Stimulated activated CD8-positive, alpha-beta memory T cell treated with anti-CD3 and anti-CD28 coated beads, Interleukin-2, amount 100 ng/mL, for 48 hours (primary cell): Measurements from ENCODE around the gene MYO1D.

ENCODE experiments used
- DNase-seq, 2 donors: peaks; one replicate each; pipeline ENCODE4 v3.0.0-alpha.2; 2020; ENCODE audit warnings: low read depth in 2 of 2

Gene MYO1D

DNA sequence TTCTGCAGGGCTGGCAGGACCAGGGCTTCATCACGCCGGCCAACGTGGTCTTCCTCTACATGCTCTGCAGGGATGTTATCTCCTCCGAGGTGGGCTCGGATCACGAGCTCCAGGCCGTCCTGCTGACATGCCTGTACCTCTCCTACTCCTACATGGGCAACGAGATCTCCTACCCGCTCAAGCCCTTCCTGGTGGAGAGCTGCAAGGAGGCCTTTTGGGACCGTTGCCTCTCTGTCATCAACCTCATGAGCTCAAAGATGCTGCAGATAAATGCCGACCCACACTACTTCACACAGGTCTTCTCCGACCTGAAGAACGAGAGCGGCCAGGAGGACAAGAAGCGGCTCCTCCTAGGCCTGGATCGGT is 388.8 kb downstream of the MYO1D start:
- no peak for DNase-seq

DNA sequence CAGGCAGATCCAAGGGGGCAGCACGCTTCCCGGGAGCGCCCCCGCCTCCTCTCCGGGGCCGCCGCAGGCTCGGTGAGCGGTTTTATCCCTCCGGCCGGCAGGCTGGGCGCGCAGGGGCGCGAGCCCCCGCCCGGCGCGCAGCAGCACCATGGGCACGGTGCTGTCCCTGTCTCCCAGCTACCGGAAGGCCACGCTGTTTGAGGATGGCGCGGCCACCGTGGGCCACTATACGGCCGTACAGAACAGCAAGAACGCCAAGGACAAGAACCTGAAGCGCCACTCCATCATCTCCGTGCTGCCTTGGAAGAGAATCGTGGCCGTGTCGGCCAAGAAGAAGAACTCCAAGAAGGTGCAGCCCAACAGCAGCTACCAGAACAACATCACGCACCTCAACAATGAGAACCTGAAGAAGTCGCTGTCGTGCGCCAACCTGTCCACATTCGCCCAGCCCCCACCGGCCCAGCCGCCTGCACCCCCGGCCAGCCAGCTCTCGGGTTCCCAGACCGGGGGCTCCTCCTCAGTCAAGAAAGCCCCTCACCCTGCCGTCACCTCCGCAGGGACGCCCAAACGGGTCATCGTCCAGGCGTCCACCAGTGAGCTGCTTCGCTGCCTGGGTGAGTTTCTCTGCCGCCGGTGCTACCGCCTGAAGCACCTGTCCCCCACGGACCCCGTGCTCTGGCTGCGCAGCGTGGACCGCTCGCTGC is 389.3 kb downstream of the MYO1D start:
- peak in 1 of 2 donors; percentile 19 for DNase-seq

DNA sequence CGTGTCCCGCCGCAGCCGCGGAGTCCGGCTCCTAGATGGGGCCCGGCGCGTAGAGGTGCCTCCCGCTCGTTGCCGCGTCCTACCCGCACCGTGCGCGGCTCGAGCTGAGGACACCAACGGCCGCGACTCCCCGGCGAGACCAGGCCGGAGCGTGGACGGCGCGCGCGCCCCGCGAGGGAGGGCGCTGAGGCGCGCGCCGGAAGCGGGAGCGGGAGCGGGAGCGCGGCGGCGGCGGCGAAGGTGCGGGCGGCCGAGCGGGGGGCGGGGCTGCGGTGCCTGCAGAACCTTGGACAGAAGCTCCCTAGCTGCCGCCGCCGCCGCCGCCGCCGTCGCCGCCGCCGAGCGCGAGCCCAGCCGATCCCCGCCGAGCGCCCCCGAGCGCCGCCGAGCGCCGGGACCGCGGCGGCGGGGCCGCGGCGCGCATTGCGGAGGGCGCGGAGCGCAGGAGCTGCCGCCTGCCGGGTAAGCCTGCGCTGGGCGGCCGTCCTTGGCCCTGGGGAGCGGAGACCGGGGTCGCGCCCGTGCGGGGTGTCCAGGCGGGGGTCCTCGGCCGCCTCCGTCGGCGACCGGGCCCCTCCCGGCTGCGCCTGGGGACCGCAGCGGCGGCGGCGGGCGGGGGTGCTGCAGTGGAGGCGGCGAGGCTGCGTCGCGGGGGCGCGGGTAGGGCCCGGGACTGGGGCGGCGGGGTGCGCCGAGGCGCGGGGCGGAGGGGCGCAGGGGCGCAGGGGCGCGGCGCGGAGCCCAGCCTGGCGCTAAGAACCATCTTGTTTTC is 390.0 kb downstream of the MYO1D start, which contains the start of gene CDK5R1:
Gene CDK5R1, plus strand, starts transcription at position 293 of the 772 bp plus-strand sequence. CDS start 628 bp downstream, outside the sequence.
- DNase-seq, result peak in 1 of 2 donors; percentile 56

DNA sequence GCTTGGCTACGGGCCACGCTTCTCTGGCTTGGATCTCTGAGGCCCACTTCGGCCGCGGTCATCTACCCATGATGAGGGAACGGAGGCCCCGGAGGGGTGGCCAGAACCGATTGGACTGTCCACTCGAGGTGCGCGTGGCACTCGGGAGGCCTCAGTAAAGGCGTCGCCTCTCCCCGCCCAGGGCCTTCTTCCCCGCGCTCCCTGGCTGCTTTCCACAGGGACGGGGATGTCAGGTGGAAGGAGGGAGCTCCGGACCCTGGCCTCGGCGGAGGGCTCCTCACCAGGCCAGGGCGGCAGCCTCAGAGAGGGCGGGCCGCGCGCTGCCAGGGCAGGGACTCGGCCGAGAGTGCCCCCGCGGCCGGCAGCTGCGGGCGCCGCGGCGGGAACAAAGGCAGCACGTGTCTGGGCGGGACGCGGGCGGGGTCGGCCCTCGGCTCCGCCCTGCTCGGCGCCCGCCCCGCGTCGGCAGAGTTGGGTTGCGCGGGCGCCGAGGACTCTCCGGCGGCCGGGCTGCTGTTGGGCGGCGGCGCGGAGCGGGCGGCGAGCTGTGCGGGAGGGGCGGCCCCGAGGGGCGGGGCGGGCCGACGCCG is 390.7 kb downstream of the MYO1D start:
- DNase-seq, result peak; percentile 50 to 55

GRCh38 chr17:32485261-32486110 is 391.4 kb downstream of the MYO1D start:
- no peak for DNase-seq

GRCh38 chr17:32484628-32485027 is 392.3 kb downstream of the MYO1D start:
- no peak for DNase-seq

DNA sequence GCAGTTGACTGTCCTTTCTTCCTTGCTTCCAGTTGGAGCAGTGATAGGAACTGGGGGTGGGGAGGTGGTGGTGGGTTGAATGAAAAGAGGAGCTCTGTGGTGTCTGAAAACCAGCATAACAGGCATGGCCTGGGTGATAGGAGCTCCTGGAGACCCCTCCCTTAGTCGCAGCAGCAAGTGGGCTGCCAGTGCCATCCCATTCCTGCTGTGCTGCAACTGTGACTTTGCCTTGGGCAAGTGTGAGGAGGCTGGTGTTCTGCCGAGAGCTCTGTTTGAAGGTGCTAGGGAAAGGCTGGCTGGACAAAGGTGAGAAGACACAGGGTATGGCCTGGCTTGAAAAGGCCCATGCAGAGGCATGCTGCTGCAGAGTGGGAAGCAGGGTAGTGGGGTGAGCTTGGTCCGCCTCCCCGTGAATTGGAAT is 392.9 kb downstream of the MYO1D start:
- no peak for DNase-seq

DNA sequence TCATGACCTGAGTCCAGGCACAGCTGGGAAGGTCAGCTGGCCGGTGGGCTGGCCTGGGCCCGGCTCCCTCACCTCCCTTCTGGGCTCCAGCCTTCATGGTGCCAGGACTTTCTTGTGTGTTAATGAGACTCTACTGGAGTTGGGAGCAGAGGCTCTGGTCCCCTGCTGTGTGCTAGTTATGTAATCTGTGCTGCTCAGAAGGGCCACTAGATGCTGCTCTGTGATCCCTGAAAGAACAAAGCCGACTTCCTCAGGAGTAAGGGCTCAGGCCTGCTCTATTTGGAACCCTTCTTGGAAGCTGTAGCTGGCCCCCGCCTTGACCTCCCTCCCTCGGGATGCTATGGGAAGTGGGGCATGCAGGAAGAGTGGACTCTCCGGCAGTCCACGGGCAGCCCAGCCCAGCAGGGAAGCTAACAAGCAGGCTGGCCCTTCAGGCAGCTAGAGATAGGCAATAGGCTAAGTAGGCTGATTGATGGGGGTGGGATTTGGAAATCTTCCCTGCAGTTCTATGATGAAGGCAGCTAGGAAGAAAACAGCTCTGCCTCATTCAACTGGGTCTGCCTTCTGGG is 393.4 kb downstream of the MYO1D start:
- no peak for DNase-seq

GRCh38 chr17:32482568-32483320 is 394.2 kb downstream of the MYO1D start:
- DNase-seq, result no peak

DNA sequence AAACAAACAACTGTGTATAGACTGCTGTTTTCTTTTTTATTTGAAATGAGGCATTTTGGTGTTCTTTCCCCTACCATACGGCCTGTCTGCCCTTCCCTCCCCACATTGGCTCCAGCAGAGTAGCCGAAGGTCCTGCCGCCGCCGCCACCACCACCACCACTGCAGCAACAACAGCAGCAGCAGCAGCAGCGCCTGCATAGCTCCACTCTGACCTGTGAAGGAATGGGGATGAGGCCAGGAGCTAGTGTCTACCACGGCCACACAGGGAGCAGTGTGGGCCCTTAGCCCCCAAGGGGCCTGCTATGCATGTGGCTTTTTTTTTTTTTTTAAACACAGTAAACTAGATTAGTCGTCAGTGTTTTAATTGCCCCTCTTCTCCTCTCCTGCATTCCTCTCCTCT is 395.7 kb downstream of the MYO1D start:
- DNase-seq, result no peak

DNA sequence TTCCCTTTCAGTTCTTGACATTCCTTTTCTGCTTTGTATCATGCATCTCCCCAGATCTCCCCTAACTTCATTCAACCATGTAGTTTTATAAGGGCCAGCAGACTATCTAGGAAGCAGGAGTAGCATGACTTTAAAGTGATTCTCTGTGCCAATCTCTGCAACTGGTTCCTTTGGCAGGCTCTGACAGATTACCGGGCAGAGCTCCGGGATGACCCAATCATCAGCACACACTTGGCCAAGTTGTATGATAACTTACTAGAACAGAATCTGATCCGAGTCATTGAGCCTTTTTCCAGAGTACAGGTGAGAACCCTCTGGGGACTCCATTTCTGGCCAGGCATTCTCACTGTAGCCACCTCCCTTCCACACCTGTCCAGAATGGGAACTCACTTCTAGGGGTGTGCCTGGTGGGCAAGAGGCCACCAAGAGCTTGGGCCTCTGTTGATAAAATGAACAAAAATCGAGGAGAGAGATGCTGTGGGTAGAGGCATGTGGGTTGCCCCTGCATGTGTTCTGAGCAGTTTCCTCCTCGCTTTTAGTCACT is 397.8 kb downstream of the MYO1D start:
- no peak for DNase-seq

DNA sequence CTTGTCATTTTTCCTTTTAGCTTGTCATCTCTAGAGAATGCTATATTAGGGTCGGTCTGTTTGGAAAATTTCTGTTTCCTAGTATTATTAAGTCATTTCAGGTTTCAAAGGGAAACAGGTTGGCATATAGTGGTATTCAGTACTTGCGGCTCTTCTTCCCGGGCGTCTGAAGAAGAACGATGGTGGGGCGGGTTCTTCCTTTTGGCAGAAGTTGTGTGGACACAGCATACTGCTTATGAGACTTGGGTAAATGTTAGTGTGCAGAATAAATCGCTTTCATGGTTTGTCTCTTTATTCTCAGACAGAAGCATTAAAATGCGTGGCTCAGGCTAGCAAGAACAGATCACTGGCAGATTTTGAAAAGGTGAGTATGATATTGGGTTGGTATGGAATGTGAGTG is 399.7 kb downstream of the MYO1D start:
- no peak for DNase-seq

DNA sequence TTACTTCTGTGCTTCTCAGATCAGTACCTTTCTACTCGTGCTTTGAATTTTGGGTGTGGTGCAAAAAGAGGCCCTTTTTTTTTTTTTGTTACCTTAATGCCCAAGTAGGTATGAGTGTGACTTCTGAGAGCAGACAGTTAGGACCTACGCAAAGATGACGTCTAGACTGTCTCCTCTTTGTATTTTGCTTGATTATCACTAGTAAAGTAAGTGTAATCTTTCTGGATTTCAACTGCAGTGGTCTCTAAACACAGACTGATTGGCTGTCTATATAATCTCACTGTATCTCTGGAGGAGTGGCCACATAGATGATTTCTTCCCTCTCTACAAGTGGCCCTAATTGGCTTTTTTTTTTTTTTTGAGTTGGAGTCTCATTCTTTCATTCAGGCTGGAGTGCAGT is 401.7 kb downstream of the MYO1D start:
- no peak for DNase-seq

- DNase-seq, result no peak
These were observed 405.3 kb downstream of the MYO1D start for GRCh38 chr17:32471652-32472051.

DNA sequence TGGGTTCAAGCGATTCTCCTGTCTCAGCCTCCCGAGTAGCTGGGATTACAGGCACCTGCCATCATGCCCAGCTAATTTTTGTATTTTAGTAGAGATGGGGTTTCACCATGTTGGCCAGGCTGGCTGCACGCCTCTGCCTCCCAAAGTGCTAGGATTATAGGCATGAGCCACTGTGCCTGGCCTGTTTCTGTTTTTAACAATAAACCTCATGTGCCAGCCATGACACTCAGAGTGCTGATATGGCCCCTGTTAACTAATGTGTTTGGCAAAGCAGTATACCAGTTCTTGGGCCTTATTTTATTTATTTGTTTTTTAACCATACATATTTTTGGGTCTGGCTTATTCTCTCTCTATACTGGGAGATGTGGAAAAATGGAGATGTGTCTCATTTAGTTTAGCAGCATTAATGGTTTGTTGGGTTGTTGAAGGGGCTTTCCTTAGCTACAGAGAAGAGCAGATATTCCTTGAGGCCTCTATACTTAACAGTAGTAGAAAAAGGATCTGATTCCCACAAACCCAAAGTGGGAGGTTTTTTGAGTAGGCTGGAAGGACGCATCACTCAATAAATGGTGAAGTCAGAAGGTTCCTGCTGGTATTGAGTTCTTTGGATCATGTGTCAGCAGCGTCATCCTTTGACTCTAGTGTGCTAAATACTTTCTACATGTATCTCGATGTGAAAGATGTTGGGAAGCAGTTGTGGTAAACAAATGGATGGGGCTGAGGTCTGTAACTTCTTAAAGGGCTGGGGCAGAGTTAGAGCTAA is 406.3 kb downstream of the MYO1D start:
- DNase-seq, result no peak

DNA sequence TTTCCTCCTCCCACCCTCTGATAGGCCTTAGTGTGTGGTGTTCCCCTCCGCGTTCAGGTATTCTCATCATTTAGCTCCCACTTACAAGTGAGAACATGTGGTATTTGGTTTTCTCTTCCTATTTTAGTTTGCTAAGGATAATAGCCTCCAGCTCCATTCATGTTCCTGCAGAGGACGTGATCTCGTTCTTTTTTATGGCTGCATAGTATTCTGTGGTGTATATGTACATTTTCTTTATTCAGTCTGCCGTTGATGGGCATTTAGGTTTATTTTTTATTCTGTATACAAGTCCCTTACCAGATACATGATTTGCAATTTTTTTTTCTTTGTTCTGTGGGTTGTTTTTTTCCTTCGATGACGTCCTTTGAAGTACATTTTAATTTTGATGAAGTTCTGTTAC is 409.0 kb downstream of the MYO1D start:
- DNase-seq, result no peak

DNA sequence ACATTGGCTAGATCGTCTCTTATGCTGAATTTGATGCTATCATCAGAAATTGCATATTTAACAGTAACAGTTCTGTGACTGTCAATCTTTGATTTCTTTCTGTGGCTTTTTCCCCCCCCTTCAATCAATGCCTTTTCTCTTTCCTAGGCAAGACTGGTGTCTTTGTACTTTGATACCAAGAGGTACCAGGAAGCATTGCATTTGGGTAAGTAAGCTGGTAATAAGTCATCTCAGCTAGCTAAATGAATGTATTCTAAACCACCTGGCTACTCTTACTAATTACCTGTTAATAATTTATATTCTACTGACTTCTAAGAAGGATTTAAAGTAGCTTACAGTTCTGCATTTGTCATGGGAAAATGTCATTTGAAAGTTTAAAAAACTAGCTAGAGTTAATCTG is 412.6 kb downstream of the MYO1D start:
- DNase-seq, result no peak

DNA sequence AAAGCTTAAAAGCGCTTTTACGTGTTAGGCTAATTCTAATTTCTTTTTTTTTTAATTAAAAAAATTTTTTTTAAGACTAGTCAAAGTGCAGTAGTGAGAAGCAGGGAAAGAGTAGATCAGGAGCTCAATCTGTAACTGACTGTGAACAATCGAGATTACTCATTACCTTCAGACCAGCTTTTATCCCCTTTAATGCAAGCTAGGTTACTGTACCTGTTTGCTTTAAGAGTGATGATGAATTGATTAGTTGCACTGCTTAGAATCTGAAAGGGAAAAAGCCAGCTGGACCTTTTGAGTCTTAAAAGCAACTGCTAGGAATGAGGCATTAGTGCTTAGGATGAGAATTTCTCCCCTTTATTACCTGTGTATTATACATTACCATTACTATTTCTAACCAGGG is 413.6 kb downstream of the MYO1D start:
- no peak for DNase-seq

- peak; percentile 43 to 49 for DNase-seq
These were observed 414.9 kb downstream of the MYO1D start for GRCh38 chr17:32461853-32462617.
